Cerebellar cortex (tissue), 1 donor: ENCODE measurements around the gene SLFN11.
"Not testable (repeated sequence)": the region's sequence is repeated elsewhere in the genome, so short reads cannot be mapped to it uniquely, and the experiment has no call there.

ENCODE experiments used
- DNase-seq: peaks from one replicate; pipeline ENCODE4 v3.0.0-alpha.2; 2015; ENCODE audit warnings: low spot score

Gene SLFN11

DNA sequence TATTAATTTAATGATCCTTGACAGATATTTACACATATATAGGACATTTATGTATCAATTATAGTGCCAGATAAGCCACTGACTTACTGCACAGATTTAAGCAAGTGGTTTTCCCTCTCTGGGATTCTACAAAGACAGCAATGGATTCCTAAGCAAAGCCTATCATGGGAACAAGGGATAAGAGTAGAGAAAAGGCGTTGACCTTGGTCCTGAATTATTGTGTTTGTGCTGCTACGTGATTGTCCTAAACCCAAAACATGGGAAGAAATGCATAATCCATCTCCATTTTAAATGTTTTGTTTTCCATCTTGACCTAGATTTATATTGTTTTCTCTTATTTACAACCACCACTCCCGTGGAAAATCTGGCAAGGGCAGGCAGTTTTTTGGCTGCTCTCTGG lies 14.0 kb downstream of the SLFN11 start:
- no peak for DNase-seq

GRCh38 chr17:35352284-35352683 lies 21.1 kb downstream of the SLFN11 start:
- DNase-seq, result no peak

- no peak for DNase-seq
These were observed 22.9 kb downstream of the SLFN11 start for GRCh38 chr17:35350493-35350892.

GRCh38 chr17:35345926-35346771 lies 27.3 kb downstream of the SLFN11 start:
- DNase-seq, result no peak

DNA sequence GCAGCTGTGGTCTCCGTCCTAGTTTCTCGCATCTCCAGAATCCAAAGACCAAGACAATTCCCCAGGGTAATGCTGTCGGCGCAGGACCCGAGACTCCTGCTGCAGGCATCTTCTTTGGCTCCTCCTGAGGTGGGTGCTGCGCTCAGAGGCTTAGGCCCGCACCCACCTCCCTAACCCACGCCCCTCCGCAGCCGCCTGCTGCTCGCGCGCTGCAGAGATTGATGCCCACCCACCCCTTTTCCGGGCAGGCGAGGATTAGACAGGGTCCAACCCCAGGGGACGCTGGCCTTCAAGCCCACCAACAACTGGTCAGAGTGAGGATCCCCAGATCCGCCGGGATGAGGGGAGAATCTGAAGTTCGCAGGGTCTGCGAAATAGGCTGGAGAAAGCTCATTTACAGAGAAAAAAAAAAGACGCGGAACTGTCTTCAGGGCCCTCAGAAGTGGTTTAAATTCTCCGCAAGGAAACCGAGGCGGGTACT lies 27.9 kb downstream of the SLFN11 start:
- no peak for DNase-seq

- DNase-seq, result no peak
These were observed 29.2 kb downstream of the SLFN11 start for GRCh38 chr17:35344262-35344661.

GRCh38 chr17:35342276-35342675 lies 31.1 kb downstream of the SLFN11 start:
- no peak for DNase-seq

- DNase-seq, result no peak
These were observed 31.9 kb downstream of the SLFN11 start for GRCh38 chr17:35341411-35341992.

- no peak for DNase-seq
These were observed 35.2 kb downstream of the SLFN11 start for GRCh38 chr17:35338230-35338629.

- no peak for DNase-seq
These were observed 36.1 kb downstream of the SLFN11 start for GRCh38 chr17:35337364-35337763.

DNA sequence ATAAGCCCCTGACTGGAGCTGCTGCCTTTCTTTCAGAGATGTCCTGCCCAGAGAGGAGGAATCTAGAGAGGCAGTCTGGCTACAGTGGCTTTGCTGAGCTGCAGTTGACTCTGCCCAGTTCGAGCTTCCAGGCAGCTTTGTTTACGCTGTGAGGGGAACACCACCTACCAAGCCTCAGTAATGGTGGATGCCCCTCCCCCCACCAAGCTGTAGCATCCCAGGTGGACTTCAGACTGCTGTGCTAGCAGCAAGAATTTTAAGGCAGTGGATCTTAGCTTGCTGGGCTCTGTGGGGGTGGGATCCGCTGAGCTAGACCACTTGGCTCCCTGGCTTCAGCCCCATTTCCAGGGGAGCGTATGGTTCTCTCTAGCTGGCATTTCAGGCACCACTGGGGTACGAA lies 39.8 kb downstream of the SLFN11 start:
- not testable (repeated sequence) for DNase-seq

DNA sequence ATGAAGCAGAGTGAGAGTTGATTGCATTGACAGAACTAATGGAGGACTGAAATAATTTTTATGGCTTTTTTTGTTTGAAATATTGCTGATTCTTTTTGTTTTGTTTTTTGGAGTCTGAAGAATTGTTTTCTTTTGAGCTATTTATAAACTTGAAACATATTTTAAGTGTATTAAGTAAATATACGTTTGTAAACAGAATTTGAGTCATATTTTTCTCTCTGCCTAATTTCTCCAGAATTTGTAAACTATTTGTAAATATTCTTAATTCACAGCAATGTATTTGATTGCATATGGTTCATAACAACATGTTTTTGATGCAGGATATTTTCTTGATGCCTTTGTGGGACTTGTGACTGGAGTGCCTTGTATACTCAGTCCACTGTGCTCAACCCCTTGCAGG lies 50.7 kb downstream of the SLFN11 start:
- DNase-seq, result no peak

DNA sequence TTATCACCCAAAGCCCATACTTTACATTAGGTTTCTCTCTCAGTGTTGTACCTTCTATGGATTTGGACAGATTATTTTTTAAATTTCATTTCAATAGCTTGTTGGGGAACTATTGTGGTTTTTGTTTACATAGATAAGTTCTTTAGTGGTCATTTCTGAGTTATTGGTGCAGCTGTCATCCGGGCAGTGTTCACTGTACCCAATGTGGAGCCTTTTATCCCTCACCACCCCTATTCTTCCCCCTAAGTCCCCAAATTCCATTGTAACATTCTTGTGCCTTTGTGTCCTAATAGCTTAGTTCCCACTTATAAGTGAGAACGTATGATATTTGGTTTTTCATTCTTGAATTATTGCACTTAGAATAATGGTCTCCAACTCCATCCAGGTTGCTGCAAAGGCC lies 57.5 kb downstream of the SLFN11 start:
- no peak for DNase-seq

DNA sequence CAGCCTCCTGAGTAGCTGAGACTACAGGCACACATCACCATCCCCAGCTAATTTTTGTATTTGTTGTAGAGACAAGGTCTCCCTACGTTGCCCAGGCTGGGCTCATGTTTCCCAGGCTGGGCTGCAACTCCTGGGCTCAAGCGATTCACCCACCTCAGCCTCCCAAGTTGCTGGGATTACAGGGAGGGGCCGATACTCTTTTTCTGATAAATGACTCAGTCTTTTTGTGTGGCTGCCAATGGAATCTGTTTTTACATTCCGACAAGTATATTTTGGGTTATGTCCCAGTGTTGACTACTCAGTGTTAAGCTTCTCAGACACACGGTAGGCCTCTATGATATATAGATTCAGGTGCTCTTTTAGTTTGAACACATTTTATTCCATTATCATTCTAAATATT lies 58.1 kb downstream of the SLFN11 start:
- no peak for DNase-seq

- DNase-seq, result no peak
These were observed 58.8 kb downstream of the SLFN11 start for GRCh38 chr17:35314415-35315216.

GRCh38 chr17:35313875-35314409 lies 59.5 kb downstream of the SLFN11 start:
- DNase-seq, result no peak

DNA sequence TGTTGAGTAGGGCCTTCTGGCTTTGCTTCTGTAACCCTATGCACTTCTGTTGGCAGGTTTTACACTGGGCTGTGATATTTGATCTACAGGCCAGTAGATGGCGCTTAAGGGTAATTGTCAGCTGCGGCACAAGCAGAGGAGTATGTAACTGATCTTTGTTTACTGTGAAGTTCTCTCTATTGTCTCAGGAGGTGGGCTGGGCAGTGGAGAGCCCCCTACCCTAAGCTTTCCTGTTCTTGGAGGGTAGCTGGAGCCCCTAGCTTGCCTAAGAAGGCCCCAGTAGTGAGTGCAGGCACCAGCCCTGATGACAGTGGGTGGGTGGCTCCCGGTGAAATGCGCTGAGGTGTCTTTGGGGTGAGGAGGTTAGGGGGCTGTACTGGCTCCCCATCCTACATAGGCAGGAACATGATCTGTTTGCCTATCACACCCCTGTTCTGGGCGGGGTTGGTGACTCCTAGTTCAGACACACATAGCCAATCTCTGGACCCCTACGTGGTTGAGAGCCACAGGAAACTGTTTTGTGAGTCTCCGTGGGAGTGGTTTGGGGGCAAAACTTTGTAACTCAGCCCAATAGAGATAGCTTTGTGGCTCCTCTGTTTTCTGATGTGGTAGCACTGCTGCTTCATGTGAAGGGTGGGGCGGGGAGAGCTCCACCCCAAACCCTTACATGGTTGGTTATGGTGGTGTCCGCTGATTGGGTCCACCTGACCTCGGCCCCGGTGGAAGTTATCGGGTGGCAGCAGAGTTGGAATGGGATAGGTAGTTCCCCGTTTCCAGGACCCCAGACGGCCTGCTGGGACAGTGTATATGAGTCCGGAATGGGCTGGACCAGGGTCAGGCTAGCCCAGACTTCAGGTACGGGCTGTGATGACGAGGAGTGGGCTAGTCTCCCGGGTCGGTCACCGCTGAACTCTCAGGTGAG lies 60.4 kb downstream of the SLFN11 start:
- peak; percentile 48 for DNase-seq

- no peak for DNase-seq
These were observed 61.1 kb downstream of the SLFN11 start for GRCh38 chr17:35312346-35312745.

DNA sequence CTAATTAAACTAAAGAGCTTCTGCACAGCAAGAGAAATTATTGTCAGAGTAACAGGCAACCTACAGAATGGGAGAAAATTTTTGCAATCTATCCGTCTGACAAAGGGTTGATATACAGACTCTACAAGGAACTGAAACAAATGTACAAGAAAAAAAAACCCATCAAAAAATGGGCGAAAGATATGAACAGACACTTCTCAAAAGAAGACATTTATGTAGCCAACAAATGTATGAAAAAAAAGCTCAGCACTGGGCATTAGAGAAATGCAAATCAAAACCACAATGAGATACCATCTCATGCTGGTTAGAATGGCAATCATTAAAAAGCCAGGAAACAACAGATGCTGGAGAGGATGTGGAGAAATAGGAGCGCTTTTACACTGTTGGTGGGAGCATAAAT lies 64.1 kb downstream of the SLFN11 start:
- DNase-seq, result not testable (repeated sequence)
